Nephron progenitor cell (in vitro differentiated cells): ENCODE measurements around the gene PMPCB.
"Not testable (repeated sequence)": the region's sequence is repeated elsewhere in the genome, so short reads cannot be mapped to it uniquely, and the experiment has no call there.

Experiments
- DNase-seq: peaks from one replicate; pipeline ENCODE4 v3.0.0; 2021
- H3K27ac Mint-ChIP-seq: 2 replicates; pipeline ENCODE4 v1.8.0; 2021; ENCODE audit warnings: mild to moderate bottlenecking, moderate library complexity, mixed read lengths
- H3K27me3 Mint-ChIP-seq: 2 replicates; pipeline ENCODE4 v1.8.0; 2021; ENCODE audit warnings: mild to moderate bottlenecking, low read depth, mixed read lengths; ENCODE audit not compliant: poor library complexity
- H3K36me3 Mint-ChIP-seq: 2 replicates; pipeline ENCODE4 v1.8.0; 2021; ENCODE audit warnings: low read depth, mixed read lengths
- H3K4me1 Mint-ChIP-seq: 2 replicates; pipeline ENCODE4 v1.8.0; 2021; ENCODE audit warnings: mixed read lengths
- H3K4me3 Mint-ChIP-seq: 2 replicates; pipeline ENCODE4 v1.8.0; 2021; ENCODE audit warnings: mild to moderate bottlenecking, moderate library complexity, mixed read lengths
- H3K9me3 Mint-ChIP-seq: 2 replicates; pipeline ENCODE4 v1.8.0; 2021; ENCODE audit warnings: mild to moderate bottlenecking, moderate library complexity, mixed read lengths
- CTCF ChIP-seq: fragments of 200-600 bp; sonication (generic); IDR thresholded peaks from 2 replicates; pipeline ENCODE4 v1.5.0; 2021; ENCODE audit warnings: antibody characterized with exemption

Gene PMPCB

GRCh38 chr7:103282802-103283427 lies 14.3 kb upstream of the PMPCB start:
- DNase-seq, H3K9me3 Mint-ChIP-seq, H3K4me3 Mint-ChIP-seq, H3K27ac Mint-ChIP-seq, H3K36me3 Mint-ChIP-seq: not testable (repeated sequence)
- TF ChIP-seq CTCF, result peak; percentile 21
- Mint-ChIP-seq H3K4me1 (peaks cover 21% of the 10 kb centered on the region), H3K27me3 (peaks cover 48% of the 10 kb centered on the region)

- Mint-ChIP-seq H3K9me3 (peaks cover 4% of the 10 kb centered on the region), H3K27ac (no peak overlapping the region), H3K4me3 (no peak overlapping the region), H3K36me3 (no peaks in the 10 kb centered on the region), H3K4me1 (peaks cover 3% of the 10 kb centered on the region), H3K27me3 (peaks cover 52% of the 10 kb centered on the region)
- DNase-seq, result no peak
- no peak for TF ChIP-seq CTCF
Measured at GRCh38 chr7:103292122-103292521, 5.1 kb upstream of the PMPCB start.

GRCh38 chr7:103293526-103293925 lies 3.7 kb upstream of the PMPCB start:
- DNase-seq, result no peak
- Mint-ChIP-seq H3K36me3 (no peaks in the 10 kb centered on the region), H3K4me3 (no peak overlapping the region), H3K27ac (no peak overlapping the region), H3K4me1 (peaks cover 13% of the 10 kb centered on the region), H3K27me3 (peaks cover 51% of the 10 kb centered on the region), H3K9me3 (peaks cover 4% of the 10 kb centered on the region)
- no peak for TF ChIP-seq CTCF

GRCh38 chr7:103297837-103298179 lies 573 bp downstream of the PMPCB start:
- TF ChIP-seq CTCF, result no peak
- H3K27me3 Mint-ChIP-seq, result peaks cover 18% of the 10 kb centered on the region
- no peak for DNase-seq
- peak overlapping the region; percentile 91 for H3K4me3 Mint-ChIP-seq
- peak overlapping the region; percentile 44 for H3K27ac Mint-ChIP-seq
- H3K36me3 Mint-ChIP-seq, result peaks cover 37% of the 10 kb centered on the region
- H3K4me1 Mint-ChIP-seq, result peaks cover 23% of the 10 kb centered on the region
- peaks cover 4% of the 10 kb centered on the region for H3K9me3 Mint-ChIP-seq

- no peak for TF ChIP-seq CTCF
- H3K9me3 Mint-ChIP-seq, result peaks cover 4% of the 10 kb centered on the region
- DNase-seq, result no peak
- H3K27ac Mint-ChIP-seq, result no peak overlapping the region
- H3K27me3 Mint-ChIP-seq, result peaks cover 2% of the 10 kb centered on the region
- H3K36me3 Mint-ChIP-seq, result peaks cover 55% of the 10 kb centered on the region
- H3K4me1 Mint-ChIP-seq, result peaks cover 23% of the 10 kb centered on the region
- no peak overlapping the region for H3K4me3 Mint-ChIP-seq
Measured at GRCh38 chr7:103299660-103300059, 2.4 kb downstream of the PMPCB start.

- no peak for TF ChIP-seq CTCF
- Mint-ChIP-seq H3K36me3 (peaks cover 66% of the 10 kb centered on the region), H3K4me1 (peaks cover 23% of the 10 kb centered on the region), H3K4me3 (no peak overlapping the region), H3K9me3 (no peaks in the 10 kb centered on the region), H3K27me3 (no peaks in the 10 kb centered on the region), H3K27ac (no peak overlapping the region)
- DNase-seq, result no peak
Measured at GRCh38 chr7:103301441-103301840, 4.2 kb downstream of the PMPCB start.
